22Rv1 (cell line): ENCODE measurements around the gene KIAA1671.

Experiments used
- CTCF ChIP-seq: fragments of 450-650 bp; IDR thresholded peaks from 2 replicates; pipeline ENCODE4 v1.5.1; 2017; ENCODE audit warnings: mild to moderate bottlenecking
- ZFX ChIP-seq: fragments of 450-650 bp; IDR thresholded peaks from 2 replicates; pipeline ENCODE4 v1.6.1; 2017; ENCODE audit warnings: antibody characterized with exemption, borderline replicate concordance

GRCh38 chr22:24994070-24994763 is 41.7 kb downstream of the KIAA1671 start:
- TF ChIP-seq CTCF (peak; percentile 67), ZFX (no peak)
